ENCODE measurements around the gene COX8A. TPM values are rescaled to one million over a fixed set of nuclear protein-coding genes. Genes with fewer than 3 reads are reported as not detected.

Gene COX8A
- total and polyA plus RNA-seq, 2 of the 13 experiments (the other 11 are each of a cell fraction or from before 2014, with no cell fraction given), result 202 to 406 TPM

- ATAC-seq, result peak; percentile 84
- H3K4me2 ChIP-seq (ENCODE audit: low read depth, low read length), result peak overlapping the region; percentile 55
- H3K79me2 ChIP-seq (ENCODE audit: insufficient read depth, low read length), result peaks cover 34% of the 10 kb centered on the region
- WGBS (ENCODE audit: low lambda C conversion rate), result 61% methylated on average over 3 of the region's 8 CpGs
- H2AFZ ChIP-seq (ENCODE audit: low read length), result no peak overlapping the region
- no peaks in the 10 kb centered on the region for H3K27me3 ChIP-seq (ENCODE audit: control insufficient read depth in 1 of 2, insufficient read depth in 2 of 2, low read length in 2 of 2)
- ChIA-PET CTCF (ENCODE audit: low intra/inter-chr PET ratio, low total read pairs) (interaction anchor here (2.0 kb wide), 1 partner anchor 107 kb away, joined by 15 read pairs; the partner anchor contains the start of gene MARK2), POLR2A (interaction anchor here (1.1 to 2.7 kb wide), 12 partner anchors 10 to 178 kb away, joined by 3 to 12 read pairs (median 6); partner anchors contain the start of genes MARK2, RCOR2 and ZFTA)
- peak; percentile 43 for DNase-seq (ENCODE audit: low spot score)
- H3K27ac ChIP-seq (ENCODE audit: extremely low read length, insufficient read depth, low read length), result peak overlapping the region; percentile 54
- intact Hi-C loops (cut with micrococcal nuclease; ENCODE audit: unreplicated experiment) (loop anchor here (1.0 to 5.0 kb wide), 3 partner anchors 108 to 178 kb away; partner anchors contain the start of gene ZFTA), in situ Hi-C loops (cut with HindIII; ENCODE audit: extremely low pct_ligation_motif_present, low pct_unique_long_range_greater_than_20kb) (loop anchor here (10.0 kb wide), 1 partner anchor 110 kb away; the partner anchor contains the start of gene MARK2)
- peak; percentile 49 for FAIRE-seq
- H3K9ac ChIP-seq (ENCODE audit: insufficient read depth, low read depth, low read length), result no peak overlapping the region
- H3K4me3 ChIP-seq (replicated peaks in 1 of 3; ENCODE audit: insufficient read depth in 1 of 3, low read depth in 2 of 3, low read length in 3 of 3), result peak overlapping the region in 1 of 3 experiments; percentile 1; a peak in 1 of 6 replicates
- H3K36me3 ChIP-seq (replicated peaks in 1 of 2; ENCODE audit: control insufficient read depth in 1 of 2, insufficient read depth in 2 of 2, low read length in 2 of 2), result peaks cover 5 to 18% of the 10 kb centered on the region in 2 experiments
- peaks cover 34% of the 10 kb centered on the region for H3K4me1 ChIP-seq (ENCODE audit: insufficient read depth, low read length)
- H4K20me1 ChIP-seq (ENCODE audit: insufficient read depth, low read length), result peaks cover 11% of the 10 kb centered on the region; the same call in 1 of the 2 replicates
- no peaks in the 10 kb centered on the region for H3K9me3 ChIP-seq (ENCODE audit: low read length)
- no TSS peak for BruUV-seq (replicated peaks)
- TF ChIP-seq ZNF570 (CRISPR knock-in tag; IDR thresholded peaks at IDR 0.05; ENCODE audit: borderline replicate concordance), result no peak
- no peak for TF ChIP-seq ATF1 (CRISPR knock-in tag; IDR thresholded peaks at IDR 0.05)
- TF ChIP-seq ZNF563 (CRISPR knock-in tag; IDR thresholded peaks at IDR 0.05), result no peak
- TF ChIP-seq CREM (IDR thresholded peaks at IDR 0.05), result no peak
- no peak for TF ChIP-seq CREM (CRISPR knock-in tag; IDR thresholded peaks at IDR 0.05)
- no peak for TF ChIP-seq GLI4 (CRISPR knock-in tag; IDR thresholded peaks at IDR 0.05; ENCODE audit: borderline replicate concordance)
- 0 out of 4 replicates have a peak, but pooled peaks of 1 of the 2 experiments have one; percentile 29 for TF ChIP-seq POLR2A (IDR thresholded peaks at IDR 0.05; ENCODE audit: insufficient read depth in 1 of 2, low read depth in 2 of 2, low read length in 2 of 2)
- TF ChIP-seq ZUFSP (CRISPR knock-in tag; IDR thresholded peaks at IDR 0.05; ENCODE audit: borderline replicate concordance), result no peak
- no peak for TF ChIP-seq STAG1 (CRISPR knock-in tag; IDR thresholded peaks at IDR 0.05)
- no peak for TF ChIP-seq FUBP1 (CRISPR knock-in tag; IDR thresholded peaks at IDR 0.05; ENCODE audit: borderline replicate concordance)
- TF ChIP-seq HES4 (CRISPR knock-in tag; IDR thresholded peaks at IDR 0.05; ENCODE audit: borderline replicate concordance), result no peak
- no peak for TF ChIP-seq ZNF616 (CRISPR knock-in tag; IDR thresholded peaks at IDR 0.05; ENCODE audit: low read depth)
- TF ChIP-seq ZXDC (CRISPR knock-in tag; IDR thresholded peaks at IDR 0.05), result no peak
Observed at GRCh38 chr11:63944987-63945386, 29.4 kb upstream of the COX8A start.

Measured in HepG2 (cell line).